Stimulated activated CD8-positive, alpha-beta memory T cell treated with anti-CD3 and anti-CD28 coated beads, Interleukin-15, amount 100 ng/mL, for 24 hours (primary cell): ENCODE measurements around the gene SLC11A1.

Experiments
- DNase-seq: peaks from one replicate; pipeline ENCODE4 v3.0.0-alpha.2; 2020; ENCODE audit warnings: low read depth

Gene SLC11A1

DNA sequence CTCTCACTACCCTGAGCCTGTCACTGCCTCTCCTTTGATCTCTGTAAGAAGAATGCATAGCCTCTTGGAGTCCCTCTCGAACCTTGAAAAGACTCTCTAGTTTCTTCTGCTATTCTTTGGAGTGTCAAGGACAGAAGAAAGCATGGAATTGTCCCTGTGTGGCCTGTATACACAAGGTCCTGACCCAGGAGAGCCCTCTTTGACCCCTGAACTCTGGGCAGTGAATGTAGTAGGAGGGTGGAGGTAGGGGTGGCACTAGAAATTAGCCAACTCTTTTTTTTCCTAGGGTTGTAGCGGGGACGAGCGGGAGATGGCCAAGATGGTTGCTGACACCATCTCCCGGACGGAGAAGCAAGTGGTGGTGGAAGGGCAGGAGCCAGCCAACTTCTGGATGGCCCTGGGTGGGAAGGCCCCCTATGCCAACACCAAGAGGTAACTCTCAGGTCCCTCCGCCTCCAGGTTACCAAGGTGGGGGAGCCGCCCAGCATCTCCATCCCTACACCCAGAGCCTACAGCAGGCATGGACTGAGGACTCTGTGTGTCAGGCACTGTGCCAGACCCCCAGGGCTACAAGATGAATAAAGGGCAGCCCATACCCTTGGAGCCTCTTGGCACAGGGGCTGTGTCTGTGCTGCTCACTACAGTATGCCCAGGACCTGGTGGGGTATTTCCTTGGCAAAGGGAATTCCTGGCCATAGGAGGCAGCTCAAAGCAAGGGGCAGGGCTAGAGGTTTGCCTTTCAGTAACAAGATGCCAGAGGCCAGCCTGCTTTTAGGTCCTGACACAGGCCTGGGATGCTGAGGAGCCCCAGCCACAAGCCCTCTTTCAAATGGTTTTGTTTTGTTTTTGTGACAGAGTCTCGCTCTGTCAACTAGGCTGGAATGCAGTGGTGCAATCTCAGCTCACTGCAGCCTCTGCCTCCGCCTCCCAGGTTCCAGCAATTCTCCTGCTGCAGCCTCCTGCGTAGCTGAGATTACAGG is 53.2 kb downstream of the SLC11A1 start:
- DNase-seq: no peak

- no peak for DNase-seq
Observed at GRCh38 chr2:218436992-218437391, 54.9 kb downstream of the SLC11A1 start.

GRCh38 chr2:218437969-218438368 is 55.9 kb downstream of the SLC11A1 start:
- no peak for DNase-seq

DNA sequence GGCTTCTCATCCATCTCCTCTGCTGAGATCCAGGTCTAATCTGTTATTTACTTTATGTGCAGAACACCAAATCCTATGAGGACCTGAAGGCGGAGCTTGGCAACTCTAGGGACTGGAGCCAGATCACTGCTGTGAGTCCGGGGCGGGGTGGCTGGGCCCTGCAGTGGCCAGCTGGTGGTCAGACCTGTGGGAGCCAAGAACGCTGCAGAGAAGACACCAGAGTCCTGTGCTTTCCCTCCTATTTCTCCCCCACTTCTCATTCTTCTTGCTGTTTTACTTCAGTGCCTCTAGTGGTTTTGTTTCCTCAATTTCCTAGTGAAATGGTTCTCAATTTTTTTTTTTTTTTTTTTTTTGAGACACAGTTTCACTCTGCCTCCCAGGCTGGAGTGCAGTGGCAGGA is 56.5 kb downstream of the SLC11A1 start:
- no peak for DNase-seq

GRCh38 chr2:218444692-218445357 is 62.8 kb downstream of the SLC11A1 start:
- DNase-seq: no peak

- no peak for DNase-seq
Observed at GRCh38 chr2:218445602-218446001, 63.5 kb downstream of the SLC11A1 start.
